K562 (cell line): Measurements from ENCODE around the gene NRCAM. TPM values are rescaled to one million over a fixed set of nuclear protein-coding genes. Genes with fewer than 3 reads are reported as not detected.
A peak's percentile ranks its signal among the peaks of the same experiment; 100 is the strongest.

Experiments used
- CHD7 ChIP-seq: fragments of 200-600 bp; sonication (generic); IDR thresholded peaks from one replicate; pipeline ENCODE4 v1.6.1; 2012; ENCODE audit warnings: mild to moderate bottlenecking, low read depth, low read length, inconsistent platforms
- CREB3 ChIP-seq: fragments of 450-650 bp; conservative IDR thresholded peaks from 2 replicates; pipeline ENCODE4 v1.6.1; 2016; ENCODE audit warnings: missing genetic modification characterization, low read depth, mild to moderate bottlenecking, missing compliant biosample characterization, moderate library complexity
- GATAD2A ChIP-seq: fragments of 450-650 bp; IDR thresholded peaks from 2 replicates; pipeline ENCODE4 v1.6.1; 2017
- HDAC1 ChIP-seq, 2 experiments: fragments of 450-650 bp; IDR thresholded peaks; 2 replicates each; pipeline ENCODE4 v1.6.1; 2016 to 2017; ENCODE audit warnings: inconsistent platforms in 1 of 2, mild to moderate bottlenecking in 1 of 2, moderate library complexity in 1 of 2
- MYC ChIP-seq, 2 experiments: fragments of 250-450 bp in 1 of 2; sonication (Bioruptor Pico) in 1 of 2; IDR thresholded peaks; 2 replicates each; pipeline versions ENCODE4 v1.5.1 to v1.6.1; 2012 to 2021; ENCODE audit warnings: low read depth in 2 of 2, borderline replicate concordance in 1 of 2, improper control_type of control experiment in 1 of 2, low read length in 1 of 2, mild to moderate bottlenecking in 1 of 2, moderate library complexity in 1 of 2
- NFE2 ChIP-seq: IDR thresholded peaks from 2 replicates; pipeline ENCODE4 v1.6.1; 2014; ENCODE audit warnings: antibody characterized with exemption, low read depth
- NFE2L1 ChIP-seq: fragments of 450-650 bp; IDR thresholded peaks from 2 replicates; pipeline ENCODE4 v1.6.1; 2016; ENCODE audit warnings: missing genetic modification characterization, low read depth, mild to moderate bottlenecking, missing compliant biosample characterization, moderate library complexity, borderline replicate concordance
- TBP ChIP-seq: optimal IDR thresholded peaks from 2 replicates; pipeline ENCODE3; 2011; ENCODE audit warnings: low read depth, low read length, improper control_type of control experiment
- ZNF274 ChIP-seq: IDR thresholded peaks from 2 replicates; pipeline ENCODE4 v1.6.1; 2011; ENCODE audit warnings: low read depth, mild to moderate bottlenecking, low read length, moderate library complexity, borderline replicate concordance
- ZNF512 ChIP-seq: IDR thresholded peaks from 2 replicates; pipeline ENCODE4 v1.6.1; 2016; ENCODE audit warnings: missing genetic modification characterization, missing compliant biosample characterization
- ZNF668 ChIP-seq: fragments of 250-450 bp; sonication (Bioruptor Pico); IDR thresholded peaks from 2 replicates; pipeline ENCODE4 v1.8.0; 2022; ENCODE audit warnings: mild to moderate bottlenecking, inconsistent platforms
- ZZZ3 ChIP-seq: fragments of 450-650 bp; IDR thresholded peaks from 2 replicates; pipeline ENCODE4 v1.6.1; 2016; ENCODE audit warnings: antibody characterized with exemption, mild to moderate bottlenecking, moderate library complexity
- polyA plus RNA-seq, 8 experiments: library from polyadenylated mRNA; depleted of rRNA in 4 of 8; stranded (reverse) in 5 of 8; unstranded in 3 of 8; fragments of >200 nt; fragmentation: Nextera tagmentation in 2 of 8; fragmentation: Illumina TruSeq in 1 of 8; extraction: Ambion mirVana in 2 of 8; extraction: Trizol in 1 of 8; gene quantifications; 2 replicates each; pipeline versions ENCODE4 v1.2.1 to v1.2.3, GENCODE V29; 2011 to 2014; ENCODE audit warnings: inconsistent platforms in 1 of 8, missing spikeins in 1 of 8
- total RNA-seq, 7 experiments: library from RNA; depleted of rRNA in 6 of 7; stranded (reverse); fragments of >200 nt in 6 of 7; fragmentation: Illumina TruSeq in 2 of 7; extraction: Trizol in 2 of 7; gene quantifications; 2 replicates each; pipeline versions ENCODE4 v1.2.1 to v1.2.3, GENCODE V29; 2011 to 2021; ENCODE audit warnings: low replicate concordance in 1 of 7

The NRCAM gene
- total and polyA plus RNA-seq, 9 of the 15 experiments (the other 6 are each of a cell fraction or from before 2014, with no cell fraction given), result 0.03 to 0.54 (median 0.12) TPM; not detected in 1

- no peak for TF ChIP-seq CHD7
- TF ChIP-seq TBP, result no peak
- no peak for TF ChIP-seq GATAD2A
- TF ChIP-seq NFE2, result peak; percentile 99
- peak; percentile 75 for TF ChIP-seq NFE2L1 (tag)
- no peak for TF ChIP-seq ZNF512 (tag)
- TF ChIP-seq ZZZ3, result no peak
- no peak for TF ChIP-seq ZNF668 (CRISPR knock-in tag)
- no peak for TF ChIP-seq MYC (IDR thresholded peaks at IDR 0.05; ENCODE audit: low read depth, low read length)
- TF ChIP-seq MYC (CRISPR knock-in tag; IDR thresholded peaks at IDR 0.05; ENCODE audit: borderline replicate concordance, low read depth), result no peak
- no peak for TF ChIP-seq ZNF274
- no peak for TF ChIP-seq HDAC1 (IDR thresholded peaks at IDR 0.05)
- TF ChIP-seq CREB3, result no peak
Measured at GRCh38 chr7:108488768-108489538, 32.7 kb upstream of the NRCAM start (continued).
